Trophoblast cell (in vitro differentiated cells and primary cell): ENCODE measurements around the gene ACTR1B.
A peak's percentile ranks its signal among the peaks of the same experiment; 100 is the strongest.

Source experiments
- DNase-seq, 2 donors: peaks; one replicate each; pipeline ENCODE4 v3.0.0-alpha.2; 2016
- H2AFZ ChIP-seq: 2 replicates; pipeline ENCODE4 v1.6.1; 2013; ENCODE audit warnings: low read length, moderate library complexity, mild to moderate bottlenecking; ENCODE audit not compliant: insufficient read depth, poor library complexity
- H2AK5ac ChIP-seq: 2 replicates; pipeline ENCODE4 v1.6.1; 2013; ENCODE audit warnings: mild to moderate bottlenecking, low read length
- H2BK120ac ChIP-seq: 2 replicates; pipeline ENCODE4 v1.6.1; 2013; ENCODE audit warnings: low read length, mild to moderate bottlenecking, moderate library complexity; ENCODE audit not compliant: insufficient read depth, poor library complexity
- H2BK12ac ChIP-seq: 2 replicates; pipeline ENCODE4 v1.6.1; 2013; ENCODE audit warnings: mild to moderate bottlenecking, low read length, moderate library complexity
- H2BK5ac ChIP-seq: 2 replicates; pipeline ENCODE4 v1.6.1; 2013; ENCODE audit warnings: low read length, low read depth, moderate library complexity, mild to moderate bottlenecking; ENCODE audit not compliant: poor library complexity
- H3K14ac ChIP-seq: 2 replicates; pipeline ENCODE4 v1.6.1; 2013; ENCODE audit warnings: mild to moderate bottlenecking, low read length
- H3K18ac ChIP-seq: 2 replicates; pipeline ENCODE4 v1.6.1; 2013; ENCODE audit warnings: mild to moderate bottlenecking, low read length
- H3K23ac ChIP-seq: 2 replicates; pipeline ENCODE4 v1.6.1; 2013; ENCODE audit warnings: low read length
- H3K27ac ChIP-seq: 2 replicates; pipeline ENCODE4 v1.5.1; 2013; ENCODE audit warnings: low read depth, mild to moderate bottlenecking, inconsistent platforms, low read length, moderate library complexity
- H3K27me3 ChIP-seq: 2 replicates; pipeline ENCODE4 v1.6.1; 2013; ENCODE audit warnings: inconsistent platforms, mild to moderate bottlenecking, low read length, moderate library complexity; ENCODE audit not compliant: insufficient read depth
- H3K36me3 ChIP-seq, 2 experiments: 1 replicate in 1 of 2; 2 replicates in 1 of 2; pipeline ENCODE4 v1.6.1; 2013; ENCODE audit warnings: low read length in 2 of 2, mild to moderate bottlenecking in 2 of 2, moderate library complexity in 1 of 2; ENCODE audit not compliant: insufficient read depth in 2 of 2, control insufficient read depth in 1 of 2
- H3K4ac ChIP-seq: 2 replicates; pipeline ENCODE4 v1.6.1; 2013; ENCODE audit warnings: low read depth, mild to moderate bottlenecking, low read length, moderate library complexity
- H3K4me1 ChIP-seq, 2 experiments: 1 replicate in 1 of 2; 2 replicates in 1 of 2; pipeline ENCODE4 v1.6.1; 2013; ENCODE audit warnings: low read length in 2 of 2, mild to moderate bottlenecking in 2 of 2, moderate library complexity in 1 of 2; ENCODE audit not compliant: insufficient read depth in 2 of 2, control insufficient read depth in 1 of 2
- H3K4me2 ChIP-seq: 2 replicates; pipeline ENCODE4 v1.6.1; 2013; ENCODE audit warnings: inconsistent platforms, mild to moderate bottlenecking, low read length, moderate library complexity
- H3K4me3 ChIP-seq: 2 replicates; pipeline ENCODE4 v1.5.1; 2013; ENCODE audit warnings: mild to moderate bottlenecking, low read depth, low read length, inconsistent platforms
- H3K79me1 ChIP-seq: one replicate; pipeline ENCODE4 v1.6.1; 2013; ENCODE audit warnings: low read length
- H3K79me2 ChIP-seq: 2 replicates; pipeline ENCODE4 v1.6.1; 2013; ENCODE audit warnings: low read length, mild to moderate bottlenecking; ENCODE audit not compliant: control insufficient read depth, insufficient read depth, poor library complexity
- H3K9ac ChIP-seq: 2 replicates; pipeline ENCODE4 v1.6.1; 2013; ENCODE audit warnings: mild to moderate bottlenecking, low read length
- H3K9me3 ChIP-seq: 2 replicates; pipeline ENCODE4 v1.6.1; 2013; ENCODE audit warnings: low read depth, mild to moderate bottlenecking, control low read depth, inconsistent platforms, low read length; ENCODE audit not compliant: insufficient read depth
- H4K12ac ChIP-seq: 2 replicates; pipeline ENCODE4 v1.6.1; 2013; ENCODE audit warnings: low read depth, mild to moderate bottlenecking, low read length, moderate library complexity
- H4K8ac ChIP-seq: 2 replicates; pipeline ENCODE4 v1.6.1; 2013; ENCODE audit warnings: low read depth, mild to moderate bottlenecking, low read length, moderate library complexity
- H4K91ac ChIP-seq: one replicate; pipeline ENCODE4 v1.6.1; 2013; ENCODE audit warnings: low read depth, mild to moderate bottlenecking, low read length, moderate library complexity
- WGBS: extraction: QIAGEN DNeasy Blood & Tissue Kit; methylation state at CpG from one replicate; pipeline ENCODE4 v1.1.7; 2013; ENCODE audit warnings: missing lambda C conversion rate; ENCODE audit not compliant: insufficient read length, insufficient coverage; ENCODE audit errors: extremely low coverage; 5-methylcytosine and 5-hydroxymethylcytosine counted together

The ACTR1B gene

GRCh38 chr2:97651114-97651513 is 12.7 kb downstream of the ACTR1B start:
- Histone ChIP-seq H3K18ac (no peak overlapping the region), H3K27ac (no peak overlapping the region), H2BK120ac (no peak overlapping the region), H4K8ac (no peak overlapping the region), H3K4me1 (peaks cover 0 to 2% of the 10 kb centered on the region in 2 experiments), H3K23ac (no peak overlapping the region), H3K9ac (no peak overlapping the region), H2BK5ac (no peak overlapping the region), H2AFZ (no peak overlapping the region), H4K12ac (no peak overlapping the region), H3K9me3 (peaks cover 8% of the 10 kb centered on the region), H3K4me3 (no peak overlapping the region), H2BK12ac (no peak overlapping the region), H3K4ac (no peak overlapping the region), H3K79me1 (peaks cover 1% of the 10 kb centered on the region), H3K36me3 (peaks cover 13 to 37% of the 10 kb centered on the region in 2 experiments), H3K79me2 (peaks cover 3% of the 10 kb centered on the region), H3K4me2 (no peak overlapping the region), H2AK5ac (no peak overlapping the region), H3K27me3 (no peaks in the 10 kb centered on the region), H3K14ac (no peak overlapping the region), H4K91ac (no peak overlapping the region)
- no peak for DNase-seq
- WGBS: no CpG with 5 or more reads among the region's 4 CpGs

GRCh38 chr2:97646977-97647376 is 16.9 kb downstream of the ACTR1B start:
- no peak overlapping the region for H3K23ac ChIP-seq
- no peaks in the 10 kb centered on the region for H3K9me3 ChIP-seq
- H2BK12ac ChIP-seq: no peak overlapping the region
- no peak overlapping the region for H4K8ac ChIP-seq
- H3K9ac ChIP-seq: peak overlapping the region; percentile 11
- H3K4me2 ChIP-seq: peak overlapping the region; percentile 68
- H3K36me3 ChIP-seq: peaks cover 4 to 18% of the 10 kb centered on the region in 2 experiments
- H4K12ac ChIP-seq: no peak overlapping the region
- no peak overlapping the region for H2BK5ac ChIP-seq
- H3K27me3 ChIP-seq: no peaks in the 10 kb centered on the region
- no peak overlapping the region for H2BK120ac ChIP-seq
- no peak overlapping the region for H4K91ac ChIP-seq
- H3K18ac ChIP-seq: no peak overlapping the region
- H2AFZ ChIP-seq: no peak overlapping the region
- DNase-seq: no peak
- H3K4me1 ChIP-seq: peaks cover 4 to 6% of the 10 kb centered on the region in 2 experiments
- no CpG with 5 or more reads among the region's 4 CpGs for WGBS
- H3K4me3 ChIP-seq: no peak overlapping the region
- H3K14ac ChIP-seq: no peak overlapping the region
- H2AK5ac ChIP-seq: no peak overlapping the region
- peaks cover 7% of the 10 kb centered on the region for H3K79me1 ChIP-seq
- no peak overlapping the region for H3K27ac ChIP-seq
- peaks cover 7% of the 10 kb centered on the region for H3K79me2 ChIP-seq
- no peak overlapping the region for H3K4ac ChIP-seq

GRCh38 chr2:97645695-97646629 is 17.9 kb downstream of the ACTR1B start, which contains the start of gene COX5B:
Gene COX5B, plus strand, starts transcription at chr2:97646062. Its CDS starts 25 bp downstream, at chr2:97646087.
- peak within 1 kb of the TSS; percentile 83 for H3K14ac ChIP-seq
- peak within 1 kb of the TSS; percentile 38 for H2BK120ac ChIP-seq
- H3K27me3 ChIP-seq: no peaks in the 10 kb centered on the region
- H3K36me3 ChIP-seq: peaks cover 4 to 18% of the 10 kb centered on the region in 2 experiments
- H3K9me3 ChIP-seq: no peaks in the 10 kb centered on the region
- no peak within 1 kb of the TSS for H2BK12ac ChIP-seq
- H4K12ac ChIP-seq: peak within 1 kb of the TSS; percentile 97
- H3K4me2 ChIP-seq: peak within 1 kb of the TSS; percentile 77
- WGBS: no CpG with 5 or more reads among the region's 63 CpGs
- peak within 1 kb of the TSS; percentile 86 for H2AK5ac ChIP-seq
- peak within 1 kb of the TSS; percentile 87 for H4K91ac ChIP-seq
- peak within 1 kb of the TSS; percentile 99 for H3K4me3 ChIP-seq
- peak within 1 kb of the TSS; percentile 65 for H3K27ac ChIP-seq
- peak within 1 kb of the TSS; percentile 89 for H3K4ac ChIP-seq
- peaks cover 4 to 6% of the 10 kb centered on the region in 2 experiments for H3K4me1 ChIP-seq
- H3K9ac ChIP-seq: peak within 1 kb of the TSS; percentile 99
- peak within 1 kb of the TSS; percentile 42 for H2BK5ac ChIP-seq
- peak; percentile 99 to 100 for DNase-seq
- H3K79me1 ChIP-seq: peaks cover 7% of the 10 kb centered on the region
- H4K8ac ChIP-seq: peak within 1 kb of the TSS; percentile 92
- H3K79me2 ChIP-seq: peaks cover 7% of the 10 kb centered on the region
- H3K18ac ChIP-seq: peak within 1 kb of the TSS; percentile 73
- H2AFZ ChIP-seq: peak within 1 kb of the TSS; percentile 93
- no peak within 1 kb of the TSS for H3K23ac ChIP-seq

- no peak overlapping the region for H3K23ac ChIP-seq
- no peaks in the 10 kb centered on the region for H3K9me3 ChIP-seq
- H3K4ac ChIP-seq: peak overlapping the region; percentile 49
- no CpG with 5 or more reads among the region's 19 CpGs for WGBS
- H3K27me3 ChIP-seq: no peaks in the 10 kb centered on the region
- H3K4me1 ChIP-seq: peaks cover 4 to 6% of the 10 kb centered on the region in 2 experiments
- peak overlapping the region; percentile 65 for H3K27ac ChIP-seq
- H3K36me3 ChIP-seq: peaks cover 4 to 18% of the 10 kb centered on the region in 2 experiments
- peak overlapping the region; percentile 93 for H2AFZ ChIP-seq
- H3K9ac ChIP-seq: peak overlapping the region; percentile 28
- H2BK120ac ChIP-seq: peak overlapping the region; percentile 38
- H3K14ac ChIP-seq: peak overlapping the region; percentile 54
- H4K12ac ChIP-seq: peak overlapping the region; percentile 97
- peaks cover 7% of the 10 kb centered on the region for H3K79me2 ChIP-seq
- no peak overlapping the region for H2AK5ac ChIP-seq
- peak overlapping the region; percentile 77 for H3K4me2 ChIP-seq
- peak overlapping the region; percentile 73 for H3K18ac ChIP-seq
- DNase-seq: no peak
- H4K8ac ChIP-seq: peak overlapping the region; percentile 92
- peak overlapping the region; percentile 87 for H4K91ac ChIP-seq
- H2BK12ac ChIP-seq: no peak overlapping the region
- peaks cover 7% of the 10 kb centered on the region for H3K79me1 ChIP-seq
- peak overlapping the region; percentile 42 for H2BK5ac ChIP-seq
- H3K4me3 ChIP-seq: peak overlapping the region; percentile 63
Measured at GRCh38 chr2:97645112-97645694, 18.6 kb downstream of the ACTR1B start.
